Measurements from ENCODE around the gene P2RY6. TPM values are rescaled to one million over a fixed set of nuclear protein-coding genes. Genes with fewer than 3 reads are reported as not detected.

Gene P2RY6
- total and polyA plus RNA-seq, 8 donors = 0.24 to 4.1 (median 0.98) TPM; not detected in 1

- H3K9me3 ChIP-seq = no peaks in the 10 kb centered on the region
- H3K36me3 ChIP-seq = no peaks in the 10 kb centered on the region
- TF ChIP-seq CTCF (IDR thresholded peaks at IDR 0.05) = no peak
- intact Hi-C loops (cut with DNase I) = loop anchor here in 1 of 3 donors (10.0 kb wide), 1 partner anchor 98 kb away; no protein-coding TSS in a partner anchor
- H3K27ac ChIP-seq = no peak overlapping the region
- no peaks in the 10 kb centered on the region for H3K4me1 ChIP-seq
- FAIRE-seq (no peak), DNase-seq (peak in 1 of 6 donors; percentile 14), ATAC-seq (no peak)
- H3K27me3 ChIP-seq = no peaks in the 10 kb centered on the region
- no peak overlapping the region for H3K4me3 ChIP-seq
- 86 to 92% methylated on average over 18 of the region's 18 CpGs for WGBS, 2 donors
Observed at GRCh38 chr11:73297231-73297590, 25.1 kb downstream of the P2RY6 start.

- ATAC-seq (no peak), DNase-seq (no peak), FAIRE-seq (no peak)
- Histone ChIP-seq H3K4me3 (no peak overlapping the region), H3K27me3 (no peaks in the 10 kb centered on the region), H3K27ac (no peak overlapping the region), H3K9me3 (no peaks in the 10 kb centered on the region), H3K36me3 (no peaks in the 10 kb centered on the region), H3K4me1 (no peaks in the 10 kb centered on the region)
- intact Hi-C loops (cut with DNase I) = loop anchor here in 1 of 3 donors (10.0 kb wide), 1 partner anchor 97 kb away; no protein-coding TSS in a partner anchor
- WGBS, 2 donors = 86 to 90% methylated on average over 3 of the region's 3 CpGs
- no peak for TF ChIP-seq CTCF (IDR thresholded peaks at IDR 0.05)
Observed at GRCh38 chr11:73297702-73298101, 25.6 kb downstream of the P2RY6 start.

GRCh38 chr11:73298233-73298632 lies 26.1 kb downstream of the P2RY6 start:
- H3K4me3 ChIP-seq = no peak overlapping the region
- DNase-seq (no peak), ATAC-seq (no peak), FAIRE-seq (no peak)
- H3K27me3 ChIP-seq = no peaks in the 10 kb centered on the region
- intact Hi-C loops (cut with DNase I) = loop anchor here in 1 of 3 donors (10.0 kb wide), 1 partner anchor 97 kb away; no protein-coding TSS in a partner anchor
- no peaks in the 10 kb centered on the region for H3K36me3 ChIP-seq
- no peak overlapping the region for H3K27ac ChIP-seq
- no peaks in the 10 kb centered on the region for H3K4me1 ChIP-seq
- no peak for TF ChIP-seq CTCF (IDR thresholded peaks at IDR 0.05)
- WGBS, 2 donors = 77 to 79% methylated on average over 5 of the region's 5 CpGs
- H3K9me3 ChIP-seq = no peaks in the 10 kb centered on the region

- no peak for FAIRE-seq
- intact Hi-C loops (cut with DNase I) = loop anchor here in 1 of 3 donors (10.0 kb wide), 1 partner anchor 95 kb away; no protein-coding TSS in a partner anchor
- H3K4me1 ChIP-seq = no peaks in the 10 kb centered on the region
- ATAC-seq = no peak
- H3K9me3 ChIP-seq = no peaks in the 10 kb centered on the region
- TF ChIP-seq CTCF (IDR thresholded peaks at IDR 0.05) = no peak
- H3K4me3 ChIP-seq = no peak overlapping the region
- H3K27me3 ChIP-seq = no peaks in the 10 kb centered on the region
- peak in 1 of 6 donors; percentile 4 for DNase-seq
- no peaks in the 10 kb centered on the region for H3K36me3 ChIP-seq
- no peak overlapping the region for H3K27ac ChIP-seq
- 77 to 93% methylated on average over 10 of the region's 10 CpGs for WGBS, 2 donors
Observed at GRCh38 chr11:73299751-73300150, 27.6 kb downstream of the P2RY6 start.

GRCh38 chr11:73306069-73306841 lies 34.1 kb downstream of the P2RY6 start:
- Histone ChIP-seq H3K27ac (no peak overlapping the region), H3K4me1 (peaks cover 0 to 6% (median 0%) of the 10 kb centered on the region in 3 donors), H3K27me3 (no peaks in the 10 kb centered on the region), H3K4me3 (no peak overlapping the region), H3K36me3 (no peaks in the 10 kb centered on the region), H3K9me3 (no peaks in the 10 kb centered on the region)
- DNase-seq (no peak), FAIRE-seq (no peak), ATAC-seq (no peak)
- 66% methylated on average over 7 of the region's 7 CpGs for WGBS, 2 donors
- intact Hi-C loops (cut with DNase I) = no loop called here
- no peak for TF ChIP-seq CTCF (IDR thresholded peaks at IDR 0.05)

All from pancreas (tissue), 10 donors.